Fibroblast of lung (primary cell): ENCODE data around the gene DGLUCY. TPM values are rescaled to one million over a fixed set of nuclear protein-coding genes. Genes with fewer than 3 reads are reported as not detected.

ENCODE experiments used
- DNase-seq, 2 donors: peaks; one replicate each; pipeline versions ENCODE4 v3.0.0 to v3.0.0-alpha.2; 2010; ENCODE audit warnings: low read depth in 2 of 2
- H2AFZ ChIP-seq: 2 replicates; pipeline ENCODE4 v1.5.1; 2012; ENCODE audit warnings: low read length, control low read depth, inconsistent platforms
- H3K27ac ChIP-seq: 2 replicates; pipeline ENCODE4 v1.5.1; 2011; ENCODE audit warnings: low read length, control low read depth; ENCODE audit not compliant: insufficient read depth
- H3K27me3 ChIP-seq: 2 replicates; pipeline ENCODE4 v1.5.1; 2011; ENCODE audit warnings: mild to moderate bottlenecking, low read length; ENCODE audit not compliant: control insufficient read depth, insufficient read depth
- H3K36me3 ChIP-seq: 2 replicates; pipeline ENCODE4 v1.5.1; 2011; ENCODE audit warnings: low read length; ENCODE audit not compliant: control insufficient read depth, insufficient read depth
- H3K4me1 ChIP-seq: 2 replicates; pipeline ENCODE4 v1.5.1; 2011; ENCODE audit warnings: low read length; ENCODE audit not compliant: control insufficient read depth, insufficient read depth; ENCODE audit errors: extremely low read depth
- H3K4me2 ChIP-seq: 2 replicates; pipeline ENCODE4 v1.5.1; 2011; ENCODE audit warnings: low read length, control low read depth; ENCODE audit not compliant: insufficient read depth; ENCODE audit errors: extremely low read depth
- H3K4me3 ChIP-seq, 4 experiments: fragments of 200-600 bp in 1 of 4; sonication (generic) in 1 of 4; replicated peaks in 1 of 4; 2 replicates each; pipeline ENCODE4 v1.5.1; 2011 to 2016; ENCODE audit warnings: low read length in 4 of 4, low read depth in 3 of 4, mild to moderate bottlenecking in 3 of 4, control low read depth in 2 of 4, inconsistent platforms in 1 of 4, mixed read lengths in 1 of 4; ENCODE audit not compliant: insufficient read depth in 1 of 4; ENCODE audit errors: control extremely low read depth in 1 of 4
- H3K79me2 ChIP-seq: 2 replicates; pipeline ENCODE4 v1.5.1; 2012; ENCODE audit warnings: mild to moderate bottlenecking, low read length, inconsistent platforms; ENCODE audit not compliant: control insufficient read depth, insufficient read depth
- H3K9ac ChIP-seq: 2 replicates; pipeline ENCODE4 v1.5.1; 2011; ENCODE audit warnings: mild to moderate bottlenecking, low read length, control low read depth; ENCODE audit not compliant: insufficient read depth
- H3K9me3 ChIP-seq: 2 replicates; pipeline ENCODE4 v1.5.1; 2012; ENCODE audit warnings: low read depth, low read length; ENCODE audit not compliant: control insufficient read depth, insufficient read depth
- H4K20me1 ChIP-seq: 2 replicates; pipeline ENCODE4 v1.5.1; 2011; ENCODE audit warnings: low read length; ENCODE audit not compliant: control insufficient read depth, insufficient read depth; ENCODE audit errors: extremely low read depth
- CTCF ChIP-seq, 2 donors: IDR thresholded peaks in 1 of 2; conservative IDR thresholded peaks in 1 of 2; 1 replicate in 1 of 2; 2 replicates in 1 of 2; pipeline ENCODE4 v1.5.1; 2011 to 2012; ENCODE audit warnings: low read length in 2 of 2, control low read depth in 1 of 2, inconsistent platforms in 1 of 2, low read depth in 1 of 2, mild to moderate bottlenecking in 1 of 2
- EZH2 ChIP-seq: IDR thresholded peaks from 2 replicates; pipeline ENCODE4 v1.5.1; 2012; ENCODE audit warnings: low read length, control low read depth, mild to moderate bottlenecking; ENCODE audit errors: missing control alignments
- polyA plus RNA-seq, 2 donors: library from polyadenylated mRNA; depleted of rRNA in 1 of 2; stranded (reverse) in 1 of 2; unstranded in 1 of 2; fragments of >200 nt; gene quantifications; 2 replicates each; pipeline ENCODE4 v1.2.1, GENCODE V29; 2011 to 2012; ENCODE audit warnings: missing spikeins in 1 of 2
- total RNA-seq: library from RNA; depleted of rRNA; stranded (reverse); fragments of >200 nt; gene quantifications from 2 replicates; pipeline ENCODE4 v1.2.1, GENCODE V29; 2014

The DGLUCY gene
- total and polyA plus RNA-seq, 2 donors (not counting 1 experiment from before 2014, with no cell fraction given), result 26.7 to 62.1 TPM

- no peak overlapping the region for H3K4me2 ChIP-seq
- H3K27ac ChIP-seq, result no peak overlapping the region
- peaks cover 1% of the 10 kb centered on the region for H3K36me3 ChIP-seq
- no peaks in the 10 kb centered on the region for H3K79me2 ChIP-seq
- TF ChIP-seq EZH2, result no peak
- TF ChIP-seq CTCF (conservative IDR thresholded peaks at IDR 0.05 in 1 of 2, IDR thresholded peaks at IDR 0.05 in 1 of 2; ENCODE audit: low read depth in 1 of 2, low read length in 2 of 2), result no peak
- H4K20me1 ChIP-seq, result no peaks in the 10 kb centered on the region
- H3K9ac ChIP-seq, result no peak overlapping the region
- H3K9me3 ChIP-seq, result no peaks in the 10 kb centered on the region
- no peak overlapping the region for H3K4me3 ChIP-seq
- peaks cover 5% of the 10 kb centered on the region for H3K4me1 ChIP-seq
- H3K27me3 ChIP-seq, result no peaks in the 10 kb centered on the region
- no peak overlapping the region for H2AFZ ChIP-seq
- DNase-seq, result no peak
Measured at GRCh38 chr14:91146661-91147060, 32.8 kb downstream of the DGLUCY start.

GRCh38 chr14:91149462-91149861 lies 35.6 kb downstream of the DGLUCY start:
- Histone ChIP-seq H2AFZ (no peak overlapping the region), H3K4me2 (no peak overlapping the region), H3K36me3 (peaks cover 1% of the 10 kb centered on the region), H3K79me2 (no peaks in the 10 kb centered on the region), H4K20me1 (no peaks in the 10 kb centered on the region), H3K4me1 (peaks cover 5% of the 10 kb centered on the region), H3K4me3 (no peak overlapping the region), H3K9ac (no peak overlapping the region), H3K27ac (no peak overlapping the region), H3K9me3 (no peaks in the 10 kb centered on the region), H3K27me3 (no peaks in the 10 kb centered on the region)
- TF ChIP-seq EZH2 (no peak), CTCF (conservative IDR thresholded peaks at IDR 0.05 in 1 of 2, IDR thresholded peaks at IDR 0.05 in 1 of 2; ENCODE audit: low read depth in 1 of 2, low read length in 2 of 2) (no peak)
- peak; percentile 100 for DNase-seq

- Histone ChIP-seq H3K4me3 (no peak overlapping the region), H3K4me1 (peaks cover 7% of the 10 kb centered on the region), H3K79me2 (no peaks in the 10 kb centered on the region), H3K27ac (no peak overlapping the region), H3K9me3 (no peaks in the 10 kb centered on the region), H3K36me3 (no peaks in the 10 kb centered on the region), H3K9ac (no peak overlapping the region), H3K27me3 (no peaks in the 10 kb centered on the region), H3K4me2 (no peak overlapping the region), H2AFZ (no peak overlapping the region), H4K20me1 (no peaks in the 10 kb centered on the region)
- no peak for TF ChIP-seq CTCF (conservative IDR thresholded peaks at IDR 0.05 in 1 of 2, IDR thresholded peaks at IDR 0.05 in 1 of 2; ENCODE audit: low read depth in 1 of 2, low read length in 2 of 2)
- no peak for TF ChIP-seq EZH2
- DNase-seq, result no peak
Measured at GRCh38 chr14:91152499-91152898, 38.6 kb downstream of the DGLUCY start.
